Sciatic nerve (tissue), 2 donors: ENCODE data around the gene RAB4A. TPM values are rescaled to one million over a fixed set of nuclear protein-coding genes. Genes with fewer than 3 reads are reported as not detected.

Source experiments
- ATAC-seq: fragments of 200-7000 bp; cut with Tn5 transposase; one replicate; pipeline ENCODE4 v1.9.1; 2020; ENCODE audit warnings: mild to moderate bottlenecking, moderate library complexity
- DNase-seq: peaks from one replicate; pipeline ENCODE4 v3.0.0-alpha.2; 2020; ENCODE audit warnings: low spot score
- intact Hi-C: fragments of 100-400 bp; cut with DNase I; formaldehyde crosslinking; loops from one replicate; pipeline ENCODE4 v1.14.2; 2022
- total RNA-seq: library from RNA; stranded (reverse); fragmentation: NEBNext Ultra II Directional; extraction: Animal tissue kit (Norgen Biotek cat#: 25700); gene quantifications from one replicate; pipeline ENCODE4 v1.2.1, GENCODE V29; 2021
- donor health status: DM: no; HTN: no; CAD: no.
- donor health status: DM: no; HTN: no; CAD: no.

The RAB4A gene
- total RNA-seq: 65.3 TPM

- intact Hi-C loops: no loop called here
- peak; percentile 95 for ATAC-seq
- DNase-seq: peak; percentile 89
These were observed at the start of gene RAB4A for GRCh38 chr1:229270547-229271447. Gene RAB4A (plus strand): TSS chr1:229271111. CDS start chr1:229271340, 229 bp downstream.

GRCh38 chr1:229222081-229222480 is 48.8 kb upstream of the RAB4A start:
- DNase-seq (no peak), ATAC-seq (no peak)
- intact Hi-C loops: no loop called here

GRCh38 chr1:229223498-229223897 is 47.4 kb upstream of the RAB4A start:
- peak; percentile 45 for DNase-seq
- ATAC-seq: no peak
- intact Hi-C loops: no loop called here

GRCh38 chr1:229224308-229224707 is 46.6 kb upstream of the RAB4A start:
- intact Hi-C loops: no loop called here
- ATAC-seq (no peak), DNase-seq (no peak)

GRCh38 chr1:229225331-229225782 is 45.6 kb upstream of the RAB4A start:
- ATAC-seq (no peak), DNase-seq (peak; percentile 26)
- intact Hi-C loops: no loop called here

- DNase-seq (peak; percentile 48), ATAC-seq (no peak)
- intact Hi-C loops: no loop called here
These were observed 44.1 kb upstream of the RAB4A start for GRCh38 chr1:229226796-229227195.

- peak; percentile 47 for ATAC-seq
- peak; percentile 92 for DNase-seq
- intact Hi-C loops: no loop called here
These were observed 43.5 kb upstream of the RAB4A start for GRCh38 chr1:229227298-229227919.

GRCh38 chr1:229228522-229228921 is 42.4 kb upstream of the RAB4A start:
- ATAC-seq (no peak), DNase-seq (peak; percentile 30)
- intact Hi-C loops: no loop called here

GRCh38 chr1:229229137-229229720 is 41.7 kb upstream of the RAB4A start:
- peak; percentile 27 for DNase-seq
- intact Hi-C loops: no loop called here

GRCh38 chr1:229229721-229230139 is 41.2 kb upstream of the RAB4A start:
- ATAC-seq (peak; percentile 95), DNase-seq (peak; percentile 67)
- intact Hi-C loops: no loop called here

More at GRCh38 chr1:229229137-229229720, 41.7 kb upstream of the RAB4A start:
- ATAC-seq: peak; percentile 9

GRCh38 chr1:229230140-229230892 is 40.6 kb upstream of the RAB4A start:
- intact Hi-C loops: no loop called here
- ATAC-seq (no peak), DNase-seq (peak; percentile 60)

GRCh38 chr1:229230893-229231753 is 39.8 kb upstream of the RAB4A start:
- DNase-seq (peak; percentile 38), ATAC-seq (no peak)
- intact Hi-C loops: no loop called here

- peak; percentile 53 for DNase-seq
- intact Hi-C loops: no loop called here
- no peak for ATAC-seq
These were observed 39.2 kb upstream of the RAB4A start for GRCh38 chr1:229231754-229232119.

GRCh38 chr1:229234870-229235472 is 35.9 kb upstream of the RAB4A start:
- no peak for ATAC-seq
- intact Hi-C loops: no loop called here

GRCh38 chr1:229237320-229237719 is 33.6 kb upstream of the RAB4A start:
- DNase-seq (no peak), ATAC-seq (no peak)
- intact Hi-C loops: no loop called here

More at GRCh38 chr1:229234870-229235472, 35.9 kb upstream of the RAB4A start:
- peak; percentile 18 for DNase-seq

- intact Hi-C loops: no loop called here
- no peak for ATAC-seq
- no peak for DNase-seq
These were observed 32.7 kb upstream of the RAB4A start for GRCh38 chr1:229238231-229238630.

GRCh38 chr1:229238674-229239415 is 32.1 kb upstream of the RAB4A start:
- ATAC-seq: peak; percentile 65

More at GRCh38 chr1:229238674-229239415, 32.1 kb upstream of the RAB4A start:
- DNase-seq: no peak
- intact Hi-C loops: no loop called here
